ENCODE results near the gene GRK6.

DNA sequence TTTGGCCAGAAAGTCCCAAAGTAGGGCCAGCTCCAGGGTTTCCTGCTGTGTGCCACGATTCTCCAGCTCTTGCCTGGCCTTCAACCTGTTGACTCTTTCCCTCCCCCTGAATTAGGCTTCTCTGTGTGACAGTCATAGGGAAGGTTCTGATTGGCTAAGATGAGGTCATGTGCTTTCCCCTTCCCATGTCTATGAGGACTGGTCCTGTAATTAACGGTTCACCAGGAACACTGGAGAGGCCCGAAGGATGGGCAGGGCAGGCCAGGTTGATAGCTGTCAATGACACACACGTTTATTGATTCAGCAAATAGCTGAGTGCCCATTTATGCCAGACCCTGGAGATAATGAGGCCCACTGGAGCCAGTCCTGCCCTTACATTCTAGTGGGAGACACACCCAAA lies 11.1 kb downstream of the GRK6 start:
- TF ChIP-seq CTCF (conservative IDR thresholded peaks at IDR 0.05; ENCODE audit: low read depth, low read length): no peak
- TF ChIP-seq RCOR1 (IDR thresholded peaks at IDR 0.05; ENCODE audit: insufficient replicate concordance, low read length): no peak
- no peak for TF ChIP-seq POLR2A (IDR thresholded peaks at IDR 0.05; ENCODE audit: low read depth, low read length)
